Suprapubic skin (tissue), 3 donors: ENCODE results near the gene SPATA13.

ENCODE experiments used
- CTCF ChIP-seq, 2 donors: fragments of 200-600 bp in 1 of 2; fragments of 450-650 bp in 1 of 2; sonication (generic) in 1 of 2; IDR thresholded peaks; one replicate each; pipeline ENCODE4 v1.5.1; 2016 to 2019; ENCODE audit warnings: antibody characterized with exemption in 2 of 2, mild to moderate bottlenecking in 1 of 2, moderate library complexity in 1 of 2
- EP300 ChIP-seq: sonication (generic); formaldehyde crosslinking; IDR thresholded peaks from one replicate; pipeline ENCODE4 v1.6.1; 2017; ENCODE audit warnings: antibody characterized with exemption
- POLR2A ChIP-seq, 2 donors: fragments of 450-650 bp; IDR thresholded peaks; one replicate each; pipeline ENCODE4 v1.6.1; 2017; ENCODE audit warnings: antibody characterized with exemption in 2 of 2, mild to moderate bottlenecking in 2 of 2, moderate library complexity in 2 of 2

GRCh38 chr13:24323036-24323738 lies 162.7 kb downstream of the SPATA13 start:
- TF ChIP-seq CTCF (IDR thresholded peaks at IDR 0.05) (no peak), EP300 (no peak), POLR2A (IDR thresholded peaks at IDR 0.05) (no peak)
